NB4 (cell line): ENCODE data around the gene LDLRAD4.

ENCODE experiments used
- DNase-seq: peaks from one replicate; pipeline ENCODE4 v3.0.0; 2010; ENCODE audit warnings: low read depth
- H3K4me3 ChIP-seq: one replicate; pipeline ENCODE4 v1.5.1; 2011; ENCODE audit warnings: mild to moderate bottlenecking, low read depth, low read length, moderate library complexity
- MYC ChIP-seq: IDR thresholded peaks from 2 replicates; pipeline ENCODE4 v1.6.1; 2011; ENCODE audit warnings: low read depth, low read length
- POLR2A ChIP-seq: IDR thresholded peaks from 2 replicates; pipeline ENCODE4 v1.6.1; 2011; ENCODE audit warnings: mild to moderate bottlenecking; ENCODE audit not compliant: insufficient read length; ENCODE audit errors: extremely low read depth
- TF ChIP-seq, protein P1 (sequence below): IDR thresholded peaks from one replicate; pipeline ENCODE4 v1.5.1; 2012; ENCODE audit warnings: low read depth, low read length
- TF ChIP-seq, protein P2 (sequence below): IDR thresholded peaks from 2 replicates; pipeline ENCODE4 v1.6.1; 2011; ENCODE audit warnings: low read depth, low read length

Gene LDLRAD4

DNA sequence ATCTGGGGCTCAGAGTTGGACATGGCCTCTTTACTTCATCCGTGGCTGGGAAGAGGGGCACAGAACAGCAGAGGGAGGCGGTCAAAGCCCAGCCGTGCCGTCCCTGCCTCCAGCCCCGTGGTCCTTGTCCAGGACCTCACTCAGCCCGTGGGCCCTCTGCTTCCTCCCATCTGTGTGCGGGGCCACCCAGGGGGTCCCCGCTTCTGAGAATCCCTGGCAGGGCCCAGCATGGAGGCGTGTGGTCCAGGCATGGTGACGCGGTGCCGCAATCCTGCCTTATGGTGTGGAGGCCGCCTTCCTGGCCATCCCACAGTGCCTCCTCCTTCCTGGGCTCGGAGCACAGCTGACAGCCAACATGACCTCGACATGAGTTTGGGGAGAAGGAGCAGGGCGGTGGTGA is 275.2 kb downstream of the LDLRAD4 start:
- TF ChIP-seq POLR2A, result no peak
- TF ChIP-seq, protein P1, sequence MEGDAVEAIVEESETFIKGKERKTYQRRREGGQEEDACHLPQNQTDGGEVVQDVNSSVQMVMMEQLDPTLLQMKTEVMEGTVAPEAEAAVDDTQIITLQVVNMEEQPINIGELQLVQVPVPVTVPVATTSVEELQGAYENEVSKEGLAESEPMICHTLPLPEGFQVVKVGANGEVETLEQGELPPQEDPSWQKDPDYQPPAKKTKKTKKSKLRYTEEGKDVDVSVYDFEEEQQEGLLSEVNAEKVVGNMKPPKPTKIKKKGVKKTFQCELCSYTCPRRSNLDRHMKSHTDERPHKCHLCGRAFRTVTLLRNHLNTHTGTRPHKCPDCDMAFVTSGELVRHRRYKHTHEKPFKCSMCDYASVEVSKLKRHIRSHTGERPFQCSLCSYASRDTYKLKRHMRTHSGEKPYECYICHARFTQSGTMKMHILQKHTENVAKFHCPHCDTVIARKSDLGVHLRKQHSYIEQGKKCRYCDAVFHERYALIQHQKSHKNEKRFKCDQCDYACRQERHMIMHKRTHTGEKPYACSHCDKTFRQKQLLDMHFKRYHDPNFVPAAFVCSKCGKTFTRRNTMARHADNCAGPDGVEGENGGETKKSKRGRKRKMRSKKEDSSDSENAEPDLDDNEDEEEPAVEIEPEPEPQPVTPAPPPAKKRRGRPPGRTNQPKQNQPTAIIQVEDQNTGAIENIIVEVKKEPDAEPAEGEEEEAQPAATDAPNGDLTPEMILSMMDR, result no peak
- TF ChIP-seq MYC, result no peak
- TF ChIP-seq, protein P2, sequence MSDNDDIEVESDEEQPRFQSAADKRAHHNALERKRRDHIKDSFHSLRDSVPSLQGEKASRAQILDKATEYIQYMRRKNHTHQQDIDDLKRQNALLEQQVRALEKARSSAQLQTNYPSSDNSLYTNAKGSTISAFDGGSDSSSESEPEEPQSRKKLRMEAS, result no peak
- DNase-seq, result no peak
- H3K4me3 ChIP-seq, result no peak overlapping the region

DNA sequence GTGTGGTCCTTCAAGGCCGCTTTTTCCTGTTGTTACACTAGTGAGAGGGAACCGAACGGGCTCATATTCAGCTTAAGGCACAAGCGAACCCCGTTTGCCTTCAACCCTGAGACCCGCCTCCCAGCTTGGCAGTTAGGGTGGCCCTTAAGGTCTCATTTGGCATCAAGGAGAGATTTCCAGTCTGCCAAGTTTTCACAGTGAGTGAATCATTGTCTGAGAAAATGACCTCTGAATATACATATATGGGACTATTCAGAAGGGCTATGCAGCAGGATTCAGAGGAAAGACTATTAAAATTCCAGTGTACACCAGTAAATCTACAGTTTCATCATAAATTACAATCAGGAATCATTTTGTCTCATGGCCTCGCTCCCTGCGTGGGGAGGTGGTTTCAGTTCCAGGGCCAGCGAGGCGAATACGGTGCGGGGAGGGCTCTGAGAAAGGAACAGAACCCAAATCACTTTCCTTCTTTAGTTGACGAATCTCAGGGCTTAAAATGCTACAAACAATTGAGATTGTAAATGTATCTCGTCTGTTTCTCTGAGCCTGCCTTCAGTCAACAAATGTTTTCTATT is 276.4 kb downstream of the LDLRAD4 start:
- H3K4me3 ChIP-seq, result no peak overlapping the region
- no peak for DNase-seq
- TF ChIP-seq POLR2A (no peak), MYC (no peak)
- TF ChIP-seq, protein P2, result no peak
- TF ChIP-seq, protein P1, result no peak

DNA sequence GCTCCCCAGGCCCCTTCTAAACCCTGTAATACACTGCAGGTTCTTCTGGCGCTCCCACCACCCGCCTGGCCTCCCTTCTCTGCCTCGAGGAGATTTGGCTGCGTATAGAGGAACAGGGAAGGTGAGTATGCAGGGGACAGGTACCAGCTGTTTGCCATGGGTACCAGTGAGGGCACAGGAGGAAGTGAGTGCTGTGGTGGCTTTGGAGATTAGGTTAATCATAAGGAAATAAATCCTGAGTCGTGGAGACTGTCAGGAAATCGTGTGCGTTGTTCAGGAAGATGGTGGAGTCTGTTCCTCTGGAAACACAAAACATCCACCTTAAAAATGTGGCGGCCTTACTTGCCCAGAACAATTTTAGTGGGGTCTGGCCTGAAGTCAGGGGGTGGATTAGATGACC is 277.4 kb downstream of the LDLRAD4 start:
- no peak for DNase-seq
- no peak overlapping the region for H3K4me3 ChIP-seq
- TF ChIP-seq, protein P1, result no peak
- TF ChIP-seq POLR2A (no peak), MYC (no peak)
- TF ChIP-seq, protein P2, result no peak

DNA sequence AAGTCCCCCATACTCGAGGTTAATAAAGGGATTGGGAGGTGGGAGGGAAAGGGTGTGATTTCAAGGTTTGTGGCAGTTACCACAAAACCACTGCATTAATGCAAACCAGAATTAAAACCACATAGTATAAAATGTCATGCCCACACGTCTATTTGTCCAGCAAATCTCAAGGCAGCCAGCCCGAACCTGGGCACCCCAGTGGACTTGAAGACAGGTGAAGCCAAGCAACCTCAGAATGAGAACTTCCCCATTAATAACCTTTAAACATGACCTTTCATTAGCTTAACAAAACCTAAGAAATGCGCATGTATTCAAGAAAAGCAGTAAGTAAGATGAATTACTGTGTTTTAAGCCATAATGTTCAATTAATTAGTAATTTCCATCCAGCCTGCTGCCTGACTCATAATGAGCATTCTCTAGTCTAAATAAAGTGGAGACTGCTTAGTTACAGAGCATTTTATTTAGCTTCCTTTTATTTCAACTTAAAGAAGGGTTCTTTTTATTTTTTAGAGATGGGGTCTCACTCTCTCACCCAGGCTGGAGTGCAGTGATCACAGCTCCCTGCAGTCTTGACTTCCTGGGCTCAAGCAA is 278.2 kb downstream of the LDLRAD4 start:
- H3K4me3 ChIP-seq, result no peak overlapping the region
- DNase-seq, result no peak
- TF ChIP-seq MYC (no peak), POLR2A (no peak)
- TF ChIP-seq, protein P1, result no peak
- TF ChIP-seq, protein P2, result no peak

DNA sequence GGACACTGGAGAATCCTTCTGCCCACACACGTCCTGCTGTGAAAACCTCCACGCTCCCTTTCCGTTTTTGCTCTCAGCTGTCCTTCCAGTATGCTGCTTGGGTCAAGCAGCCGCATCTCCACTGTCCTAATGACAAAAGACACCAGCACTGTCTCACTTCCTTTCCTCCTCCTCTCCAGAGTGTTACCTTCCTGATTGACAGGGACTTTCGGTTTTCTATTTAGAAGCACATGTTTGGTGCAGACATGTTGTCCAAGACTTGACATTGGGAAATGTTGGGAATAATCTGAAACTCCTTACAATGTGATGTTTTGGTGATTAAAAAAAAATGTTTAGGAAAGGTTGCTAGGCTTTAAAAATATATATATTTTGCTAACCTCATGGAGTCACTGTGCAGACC is 281.2 kb downstream of the LDLRAD4 start:
- DNase-seq, result no peak

More for the DNA sequence above, 281.2 kb downstream of the LDLRAD4 start:
- H3K4me3 ChIP-seq, result no peak overlapping the region
- TF ChIP-seq POLR2A (no peak), MYC (no peak)
- TF ChIP-seq, protein P2, result no peak
- TF ChIP-seq, protein P1, result no peak
